Lung (tissue), 12 donors: ENCODE results near the gene LRRC8D. TPM values are rescaled to one million over a fixed set of nuclear protein-coding genes. Genes with fewer than 3 reads are reported as not detected.

ENCODE experiments used
- ATAC-seq: fragments of 200-7000 bp; cut with Tn5 transposase; one replicate; pipeline ENCODE4 v1.9.1; 2020; ENCODE audit warnings: moderate number of reproducible peaks; ENCODE audit not compliant: insufficient read depth, low FRiP score
- DNase-seq, 3 donors: peaks; one replicate each; pipeline ENCODE4 v3.0.0-alpha.2; 2013 to 2017
- H3K27ac ChIP-seq, 2 donors: one replicate each; pipeline ENCODE4 v1.5.1; 2013; ENCODE audit warnings: mild to moderate bottlenecking in 2 of 2, moderate library complexity in 2 of 2, control low read depth in 1 of 2, inconsistent platforms in 1 of 2, low read depth in 1 of 2, low read length in 1 of 2
- H3K27me3 ChIP-seq, 3 donors: one replicate each; pipeline ENCODE4 v1.5.1; 2013; ENCODE audit warnings: low read length in 2 of 3; ENCODE audit not compliant: control insufficient read depth in 3 of 3, insufficient read depth in 3 of 3
- H3K36me3 ChIP-seq, 4 donors: one replicate each; pipeline ENCODE4 v1.5.1; 2013; ENCODE audit warnings: low read length in 4 of 4, mild to moderate bottlenecking in 1 of 4, moderate library complexity in 1 of 4; ENCODE audit not compliant: control insufficient read depth in 4 of 4, insufficient read depth in 4 of 4
- H3K4me1 ChIP-seq, 5 donors: one replicate each; pipeline ENCODE4 v1.5.1; 2013; ENCODE audit warnings: low read length in 5 of 5, mild to moderate bottlenecking in 2 of 5, moderate library complexity in 1 of 5; ENCODE audit not compliant: control insufficient read depth in 5 of 5, insufficient read depth in 5 of 5
- H3K4me3 ChIP-seq: one replicate; pipeline ENCODE4 v1.5.1; 2013; ENCODE audit warnings: mild to moderate bottlenecking, control low read depth, moderate library complexity
- H3K9ac ChIP-seq, 2 donors: one replicate each; pipeline ENCODE4 v1.5.1; 2013; ENCODE audit warnings: low read length in 2 of 2, control low read depth in 1 of 2; ENCODE audit not compliant: insufficient read depth in 1 of 2
- H3K9me3 ChIP-seq, 4 donors: one replicate each; pipeline ENCODE4 v1.5.1; 2013; ENCODE audit warnings: low read length in 3 of 4, mild to moderate bottlenecking in 1 of 4, moderate library complexity in 1 of 4; ENCODE audit not compliant: control insufficient read depth in 4 of 4, insufficient read depth in 3 of 4
- CTCF ChIP-seq: IDR thresholded peaks from 2 replicates; pipeline ENCODE4 v1.5.1; 2012; ENCODE audit warnings: mild to moderate bottlenecking; ENCODE audit errors: control extremely low read depth, extremely low read depth
- WGBS, 2 donors: extraction: QIAGEN DNeasy Blood & Tissue Kit; methylation state at CpG; one replicate each; pipeline ENCODE4 v1.1.7; 2013; 5-methylcytosine and 5-hydroxymethylcytosine counted together
- polyA plus RNA-seq, 2 donors: library from polyadenylated mRNA; stranded (reverse); fragments of 200-250 nt; gene quantifications; one replicate each; pipeline ENCODE4 v1.2.1, GENCODE V29; 2013
- total RNA-seq, 2 donors: library from RNA; depleted of rRNA in 1 of 2; stranded (reverse); fragments of >200 nt in 1 of 2; gene quantifications; one replicate each; pipeline ENCODE4 v1.2.1, GENCODE V29; 2014 to 2021
- donor health status: control.
- donor health status: control.
- donor health status: Bipolar disorder and iron deficiency.
- donor health status: healthy.
- donor health status: DM: yes; HTN: yes; CAD: no.

The LRRC8D gene
- total and polyA plus RNA-seq, 4 donors, result 5.1 to 24.2 (median 11.3) TPM

- ATAC-seq (no peak), DNase-seq (no peak)
- 52 to 67% methylated on average over 6 of the region's 6 CpGs for WGBS, 2 donors
- no peaks in the 10 kb centered on the region for H3K9me3 ChIP-seq
- no peak overlapping the region for H3K4me3 ChIP-seq
- TF ChIP-seq CTCF, result no peak
- H3K4me1 ChIP-seq, result peaks cover 0 to 22% (median 4%) of the 10 kb centered on the region in 5 donors
- no peaks in the 10 kb centered on the region for H3K36me3 ChIP-seq
- H3K9ac ChIP-seq, result no peak overlapping the region
- H3K27me3 ChIP-seq, result no peaks in the 10 kb centered on the region
- H3K27ac ChIP-seq, result peak overlapping the region; percentile 29 to 45
Measured at GRCh38 chr1:89904219-89904980, 83.6 kb downstream of the LRRC8D start.

DNA sequence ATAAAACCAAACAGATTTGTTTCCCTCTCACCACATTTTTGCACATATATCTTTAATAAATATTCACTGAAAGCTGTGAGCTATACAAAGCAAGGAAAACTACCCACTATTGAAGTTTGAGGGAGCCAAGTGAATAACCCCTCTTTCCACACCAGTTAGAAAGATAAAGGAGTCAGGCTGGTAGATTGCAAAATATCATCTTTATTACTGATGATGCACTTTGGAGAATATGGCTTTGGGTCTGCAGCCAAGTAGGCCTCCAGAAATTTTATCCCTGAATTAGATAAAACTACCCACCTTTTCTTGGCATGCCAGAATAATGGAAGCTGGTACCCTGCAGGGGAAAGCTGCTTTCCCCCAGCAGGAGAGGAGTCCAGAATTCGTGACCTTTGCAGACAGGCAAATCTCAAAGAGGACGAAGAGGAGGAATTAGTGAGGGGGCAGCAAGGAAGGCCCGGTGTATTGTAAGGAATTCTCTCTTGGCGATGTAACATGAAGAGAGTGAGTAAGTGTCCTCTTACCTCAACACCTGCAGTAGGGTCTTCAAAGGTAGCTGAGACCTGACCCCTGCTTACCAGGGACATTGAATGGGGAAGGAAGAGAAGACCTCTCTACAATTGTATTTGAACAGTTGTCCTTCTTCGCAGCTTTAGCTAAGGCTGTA lies 84.7 kb downstream of the LRRC8D start:
- Histone ChIP-seq H3K9ac (no peak overlapping the region), H3K27me3 (no peaks in the 10 kb centered on the region), H3K4me1 (peaks cover 0 to 24% (median 4%) of the 10 kb centered on the region in 5 donors), H3K4me3 (no peak overlapping the region), H3K9me3 (no peaks in the 10 kb centered on the region), H3K36me3 (no peaks in the 10 kb centered on the region), H3K27ac (peak overlapping the region in 1 of 2 donors; percentile 38)
- WGBS, 2 donors, result 92 to 95% methylated on average over 5 of the region's 5 CpGs
- DNase-seq, result no peak
- no peak for ATAC-seq
- TF ChIP-seq CTCF, result no peak

GRCh38 chr1:89906088-89906487 lies 85.3 kb downstream of the LRRC8D start:
- Histone ChIP-seq H3K27ac (peak overlapping the region in 1 of 2 donors; percentile 38), H3K36me3 (no peaks in the 10 kb centered on the region), H3K27me3 (no peaks in the 10 kb centered on the region), H3K4me1 (peaks cover 0 to 25% (median 4%) of the 10 kb centered on the region in 5 donors), H3K9me3 (no peaks in the 10 kb centered on the region), H3K9ac (no peak overlapping the region), H3K4me3 (no peak overlapping the region)
- no peak for DNase-seq
- no peak for TF ChIP-seq CTCF
- ATAC-seq, result no peak
- WGBS, 2 donors, result 96 to 97% methylated on average over 5 of the region's 5 CpGs
